Naive B cell (primary cell): ENCODE measurements around the gene ECE1. TPM values are rescaled to one million over a fixed set of nuclear protein-coding genes. Genes with fewer than 3 reads are reported as not detected.
A peak's percentile ranks its signal among the peaks of the same experiment; 100 is the strongest.
"Not testable (repeated sequence)": the region's sequence is repeated elsewhere in the genome, so short reads cannot be mapped to it uniquely, and the experiment has no call there.

Experiments used
- ATAC-seq, 2 donors: fragments of 150-1000 bp; cut with Tn5 transposase; 2 replicates each; pipeline ENCODE4 v1.10.0; 2021; ENCODE audit warnings: low read depth in 2 of 2, mild to moderate bottlenecking in 2 of 2, moderate library complexity in 2 of 2
- DNase-seq: peaks from one replicate; pipeline ENCODE4 v3.0.0; 2022
- H3K27ac Mint-ChIP-seq, 6 donors: one replicate each; pipeline ENCODE4 v1.8.0; 2020 to 2022; ENCODE audit warnings: mild to moderate bottlenecking in 6 of 6, mixed read lengths in 6 of 6, moderate library complexity in 5 of 6, inconsistent platforms in 2 of 6
- H3K27me3 Mint-ChIP-seq, 3 donors: one replicate each; pipeline ENCODE4 v1.8.0; 2021 to 2022; ENCODE audit warnings: mixed read lengths in 3 of 3, mild to moderate bottlenecking in 1 of 3
- H3K36me3 Mint-ChIP-seq, 2 donors: one replicate each; pipeline ENCODE4 v1.8.0; 2020 to 2022; ENCODE audit warnings: mixed read lengths in 2 of 2, inconsistent platforms in 1 of 2, mild to moderate bottlenecking in 1 of 2
- H3K4me1 Mint-ChIP-seq, 3 donors: one replicate each; pipeline ENCODE4 v1.8.0; 2020 to 2022; ENCODE audit warnings: mixed read lengths in 3 of 3, inconsistent platforms in 1 of 3, mild to moderate bottlenecking in 1 of 3, moderate library complexity in 1 of 3
- H3K4me3 Mint-ChIP-seq, 8 donors: one replicate each; pipeline ENCODE4 v1.8.0; 2020 to 2022; ENCODE audit warnings: mild to moderate bottlenecking in 8 of 8, mixed read lengths in 8 of 8, moderate library complexity in 8 of 8, inconsistent platforms in 2 of 8
- H3K9me3 Mint-ChIP-seq, 7 donors: one replicate each; pipeline ENCODE4 v1.8.0; 2020 to 2022; ENCODE audit warnings: mixed read lengths in 7 of 7, mild to moderate bottlenecking in 5 of 7, inconsistent platforms in 2 of 7, moderate library complexity in 1 of 7
- polyA plus RNA-seq, 6 donors: library from polyadenylated mRNA; unstranded; fragments of 300-500 nt; fragmentation: Illumina TruSeq; gene quantifications; one replicate each; pipeline ENCODE4 v1.2.3, GENCODE V29; 2021; ENCODE audit warnings: low read depth in 6 of 6

The ECE1 gene
- polyA plus RNA-seq, 6 donors from 2014 or later, result 6.9 to 44.5 (median 20.8) TPM

DNA sequence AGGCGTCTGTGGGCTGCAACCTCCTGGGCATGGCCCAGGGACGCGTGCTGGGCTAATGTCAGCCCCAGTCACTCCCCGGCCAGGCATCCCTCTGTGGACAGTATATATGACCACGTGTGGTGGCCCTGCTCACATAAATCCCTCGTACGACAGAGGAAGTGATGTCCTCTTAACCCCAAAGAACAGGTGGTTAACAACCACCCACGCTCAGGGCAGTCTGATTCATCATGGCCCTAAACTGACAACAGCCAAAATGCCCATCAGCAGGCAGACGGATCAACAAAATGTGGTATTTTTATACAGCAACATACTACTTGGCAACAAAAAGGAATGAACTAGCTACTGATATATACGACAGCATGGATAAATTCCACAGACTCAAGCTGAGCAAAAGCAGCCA, 51.0 kb downstream of the ECE1 start:
- Mint-ChIP-seq H3K36me3 (peaks cover 0 to 7% of the 10 kb centered on the region in 2 donors), H3K27ac (peak overlapping the region in 1 of 6 donors; percentile 27), H3K4me1 (no peaks in the 10 kb centered on the region), H3K27me3 (no peaks in the 10 kb centered on the region), H3K4me3 (no peak overlapping the region), H3K9me3 (no peaks in the 10 kb centered on the region)
- DNase-seq (no peak), ATAC-seq (no peak)

DNA sequence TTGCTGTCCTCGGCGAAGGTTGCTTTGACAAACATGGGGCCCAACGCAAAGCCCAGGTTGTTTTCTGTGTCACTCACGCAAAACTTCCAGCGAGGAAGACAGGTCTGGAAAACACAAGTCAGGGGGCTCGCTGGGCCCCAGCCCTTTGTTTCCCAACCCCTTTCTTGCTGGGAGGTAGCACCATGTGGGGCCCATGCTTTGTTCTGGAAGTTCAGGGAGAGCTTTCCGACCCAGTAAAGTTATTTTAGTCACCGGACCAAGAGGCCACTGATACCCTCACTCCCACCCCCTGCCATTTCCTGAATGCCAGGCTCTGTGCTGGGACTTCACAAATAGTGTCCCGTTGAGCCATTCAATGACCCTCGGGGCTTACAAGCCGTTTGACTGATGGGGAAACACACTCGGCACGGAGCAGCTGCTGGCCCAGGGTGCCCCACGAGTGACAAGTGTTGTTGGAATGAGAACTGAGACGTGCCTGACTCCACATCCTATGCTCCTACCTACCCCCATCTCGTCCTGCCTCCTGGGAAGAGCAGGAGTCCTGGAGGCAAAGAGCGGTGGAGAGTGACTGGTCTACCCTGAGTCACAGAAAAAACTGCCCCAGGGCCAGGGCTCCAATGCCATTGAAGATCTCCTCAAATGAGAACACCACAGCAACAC, 52.0 kb downstream of the ECE1 start:
- Mint-ChIP-seq H3K36me3 (peaks cover 0 to 12% of the 10 kb centered on the region in 2 donors), H3K4me1 (peaks cover 0 to 6% (median 3%) of the 10 kb centered on the region in 3 donors), H3K27me3 (no peaks in the 10 kb centered on the region), H3K9me3 (no peaks in the 10 kb centered on the region), H3K4me3 (no peak overlapping the region), H3K27ac (peak overlapping the region in 1 of 6 donors; percentile 16)
- no peak for DNase-seq
- ATAC-seq, result no peak

DNA sequence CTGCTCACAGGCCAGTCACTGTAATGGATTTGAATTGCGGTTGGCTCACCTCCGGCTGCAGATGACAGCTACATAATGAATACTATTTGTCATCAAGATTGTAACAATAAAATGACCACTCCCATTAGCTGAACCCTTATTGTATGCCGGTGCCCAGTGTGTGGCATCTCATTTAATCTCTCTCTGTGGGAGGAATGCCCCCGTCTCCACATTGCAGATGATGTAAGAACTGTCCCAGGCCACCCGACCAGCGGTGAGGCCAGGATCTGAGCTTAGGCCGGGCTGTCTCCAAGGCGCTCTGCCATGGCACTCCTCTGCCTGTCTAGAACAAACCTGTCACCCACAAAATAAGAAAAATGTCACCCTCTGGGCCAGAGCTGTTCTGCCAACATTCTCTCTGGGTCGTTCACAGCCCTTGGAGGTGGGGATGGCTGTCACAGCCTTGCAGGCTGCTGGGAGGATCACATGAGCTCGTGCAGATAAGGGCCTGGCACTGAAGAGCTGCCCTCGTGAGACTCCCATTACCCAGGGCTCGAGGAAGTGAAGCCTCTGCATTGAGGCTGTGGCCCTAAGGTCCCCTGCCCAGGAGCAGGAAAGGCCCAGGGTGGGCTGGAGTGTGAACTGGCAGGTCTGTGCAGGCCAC, 52.7 kb downstream of the ECE1 start:
- ATAC-seq (no peak), DNase-seq (no peak)
- H3K36me3 Mint-ChIP-seq, result peaks cover 0 to 14% of the 10 kb centered on the region in 2 donors
- peaks cover 0 to 8% (median 4%) of the 10 kb centered on the region in 3 donors for H3K4me1 Mint-ChIP-seq
- no peaks in the 10 kb centered on the region for H3K9me3 Mint-ChIP-seq
- H3K4me3 Mint-ChIP-seq, result no peak overlapping the region
- no peaks in the 10 kb centered on the region for H3K27me3 Mint-ChIP-seq
- H3K27ac Mint-ChIP-seq, result peak overlapping the region in 1 of 6 donors; percentile 68

DNA sequence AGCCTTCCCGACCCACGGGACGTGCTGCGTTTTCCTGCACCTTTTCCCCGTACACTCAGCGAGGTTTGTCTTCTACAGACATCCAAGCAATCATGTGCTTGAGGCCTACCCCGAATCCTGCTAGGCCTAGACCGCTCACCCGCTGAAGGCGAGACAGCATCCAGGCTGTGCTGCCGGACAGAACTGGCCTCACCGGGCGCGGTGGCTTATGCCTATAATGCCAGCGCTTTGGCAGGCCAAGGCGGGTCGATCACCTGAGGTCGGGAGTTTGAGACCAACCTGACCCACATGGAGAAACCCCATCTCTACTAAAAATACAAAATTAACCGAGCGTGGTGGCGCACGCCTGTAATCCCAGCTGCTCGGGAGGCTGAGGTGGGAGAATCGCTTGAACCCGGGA, 54.1 kb downstream of the ECE1 start:
- H3K27me3 Mint-ChIP-seq, result no peaks in the 10 kb centered on the region
- peaks cover 0 to 13% (median 4%) of the 10 kb centered on the region in 3 donors for H3K4me1 Mint-ChIP-seq
- DNase-seq, result no peak
- no peak for ATAC-seq
- H3K27ac Mint-ChIP-seq, result no peak overlapping the region
- H3K4me3 Mint-ChIP-seq, result no peak overlapping the region
- H3K36me3 Mint-ChIP-seq, result peaks cover 5 to 7% of the 10 kb centered on the region in 2 donors
- H3K9me3 Mint-ChIP-seq, result no peaks in the 10 kb centered on the region

DNA sequence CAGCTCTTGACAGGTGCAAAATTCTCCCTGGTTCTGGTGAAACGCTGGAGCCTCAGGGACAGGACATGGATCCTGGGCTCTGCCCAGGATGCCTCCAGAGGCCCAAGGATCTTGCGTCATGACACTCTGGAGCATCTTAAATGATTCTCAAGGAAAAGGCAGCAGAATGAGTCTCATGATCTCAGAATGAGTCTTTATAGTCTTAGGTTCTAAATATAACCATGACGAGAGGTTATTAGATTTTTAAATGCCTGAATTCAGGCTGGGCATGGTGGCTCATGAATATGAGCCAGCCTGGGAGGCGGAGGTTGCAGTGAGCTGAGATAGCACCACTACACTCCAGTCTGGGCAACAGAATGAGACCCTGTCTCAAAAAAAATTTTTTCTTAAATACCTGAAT, 55.5 kb downstream of the ECE1 start:
- Mint-ChIP-seq H3K27me3 (no peaks in the 10 kb centered on the region), H3K4me3 (no peak overlapping the region), H3K9me3 (no peaks in the 10 kb centered on the region), H3K36me3 (peaks cover 5 to 7% of the 10 kb centered on the region in 2 donors), H3K27ac (no peak overlapping the region), H3K4me1 (peaks cover 0 to 13% (median 4%) of the 10 kb centered on the region in 3 donors)
- DNase-seq, result no peak
- no peak for ATAC-seq

DNA sequence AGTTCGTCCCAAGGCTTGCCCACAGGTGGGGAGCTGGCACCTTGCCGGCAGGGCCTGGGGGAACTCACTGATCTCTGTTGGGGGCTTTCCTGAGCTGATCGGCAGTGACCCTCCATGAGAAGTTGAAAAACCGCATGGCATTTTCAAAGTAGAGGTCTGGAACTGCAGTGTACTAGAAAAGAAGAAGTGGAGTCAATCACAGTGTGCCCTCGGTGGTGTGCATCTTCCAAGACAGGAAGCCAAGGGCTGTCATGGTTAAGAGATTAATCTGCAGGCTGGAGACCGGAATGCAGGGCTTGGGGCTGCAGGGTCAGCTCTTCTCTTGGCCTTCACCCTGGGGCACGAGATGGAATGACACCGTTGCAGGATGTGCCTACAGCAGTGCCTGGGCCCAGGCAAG, 56.8 kb downstream of the ECE1 start:
- Mint-ChIP-seq H3K9me3 (no peaks in the 10 kb centered on the region), H3K4me3 (no peak overlapping the region), H3K27ac (peak overlapping the region in 4 of 6 donors; percentile 16 to 81 (median 69)), H3K4me1 (peaks cover 0 to 13% (median 4%) of the 10 kb centered on the region in 3 donors), H3K27me3 (no peaks in the 10 kb centered on the region), H3K36me3 (peaks cover 5 to 7% of the 10 kb centered on the region in 2 donors)
- DNase-seq, result no peak
- ATAC-seq, result no peak

DNA sequence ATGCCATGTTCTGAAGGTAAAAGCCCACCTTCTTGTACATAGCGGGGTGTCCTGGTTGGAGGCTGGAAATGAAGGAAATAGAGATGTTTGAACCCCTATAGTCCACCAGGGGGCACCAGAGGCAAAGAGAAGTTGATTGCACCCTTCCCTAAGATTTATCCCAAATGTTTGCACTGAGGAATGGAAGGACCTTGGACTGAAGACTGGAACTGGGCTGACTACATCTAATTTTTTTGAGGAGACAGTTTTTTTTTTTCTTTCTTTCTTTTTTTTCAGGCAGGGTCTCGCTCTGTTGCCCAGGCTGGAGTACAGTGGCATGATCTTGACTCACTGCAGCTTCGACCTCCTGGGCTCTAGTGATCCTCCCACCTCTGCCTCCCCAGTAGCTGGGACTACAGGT, 58.2 kb downstream of the ECE1 start:
- no peaks in the 10 kb centered on the region for H3K27me3 Mint-ChIP-seq
- H3K4me1 Mint-ChIP-seq, result peaks cover 0 to 13% (median 4%) of the 10 kb centered on the region in 3 donors
- ATAC-seq (peak in 1 of 2 donors; percentile 47), DNase-seq (peak; percentile 27)
- H3K9me3 Mint-ChIP-seq, result no peaks in the 10 kb centered on the region
- peak overlapping the region in 1 of 8 donors; percentile 52 for H3K4me3 Mint-ChIP-seq
- peak overlapping the region in 2 of 6 donors; percentile 42 to 81 for H3K27ac Mint-ChIP-seq
- peaks cover 5 to 14% of the 10 kb centered on the region in 2 donors for H3K36me3 Mint-ChIP-seq

DNA sequence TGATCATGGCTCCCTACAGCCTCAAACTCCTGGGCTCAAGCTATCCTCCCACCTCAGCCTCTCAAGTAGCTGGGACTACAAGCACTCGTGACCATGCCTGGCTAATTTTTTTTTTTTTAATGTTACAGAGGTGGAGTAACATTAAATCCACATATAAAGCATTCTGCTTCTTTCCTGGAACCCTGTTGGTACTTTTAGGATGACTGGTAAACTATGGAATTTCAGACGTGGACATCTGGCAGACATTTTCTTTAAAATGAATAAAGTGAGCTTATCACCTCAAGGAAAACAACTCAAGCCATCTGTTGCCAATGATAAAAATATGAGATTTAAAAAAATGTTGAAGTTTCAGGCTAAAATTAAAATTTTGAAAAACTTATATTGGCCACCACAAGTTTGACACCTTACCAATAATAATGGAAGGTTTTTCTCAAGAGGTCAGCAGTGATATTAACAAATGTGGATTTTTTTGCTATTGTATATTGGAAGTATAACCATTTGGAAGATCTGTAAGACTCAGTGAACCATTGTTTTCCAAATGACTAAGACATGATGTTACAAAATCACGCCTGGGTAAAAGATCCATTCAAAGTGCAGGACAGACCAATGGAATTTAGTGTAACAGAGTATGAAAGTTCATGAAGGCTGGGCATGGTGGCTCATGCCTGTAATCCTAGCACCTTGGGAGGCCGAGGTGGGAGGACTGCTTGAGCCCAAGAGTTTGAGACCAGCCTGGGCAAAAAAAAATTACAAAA, 60.8 kb downstream of the ECE1 start:
- H3K9me3 Mint-ChIP-seq, result no peaks in the 10 kb centered on the region
- H3K27ac Mint-ChIP-seq, result peak overlapping the region in 2 of 6 donors; percentile 6 to 39
- ATAC-seq (no peak), DNase-seq (no peak)
- H3K4me1 Mint-ChIP-seq, result peaks cover 0 to 13% (median 4%) of the 10 kb centered on the region in 3 donors
- H3K36me3 Mint-ChIP-seq, result peaks cover 5 to 24% of the 10 kb centered on the region in 2 donors
- no peak overlapping the region for H3K4me3 Mint-ChIP-seq
- H3K27me3 Mint-ChIP-seq, result no peaks in the 10 kb centered on the region

DNA sequence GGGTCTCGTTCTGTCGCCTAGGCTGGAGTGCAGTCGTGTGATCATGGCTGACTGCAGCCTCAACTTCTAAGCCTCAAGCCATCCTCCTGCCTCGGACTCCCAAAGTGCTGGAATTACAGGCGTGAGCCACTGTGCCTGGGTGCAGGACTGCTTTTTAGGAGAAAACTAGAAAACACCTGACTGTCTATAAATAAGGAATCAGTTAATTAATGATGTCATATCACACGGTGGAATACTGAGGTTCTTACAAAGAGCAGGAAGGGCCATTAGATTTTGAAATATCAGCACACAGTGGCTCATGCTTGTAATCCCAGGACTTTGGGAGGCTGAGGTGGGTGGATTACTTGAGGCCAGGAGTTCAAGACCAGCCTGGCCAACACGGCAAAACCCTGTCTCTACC, 62.0 kb downstream of the ECE1 start:
- not testable (repeated sequence) for H3K4me3 Mint-ChIP-seq, H3K9me3 Mint-ChIP-seq, H3K4me1 Mint-ChIP-seq, DNase-seq, ATAC-seq, H3K27me3 Mint-ChIP-seq
- Mint-ChIP-seq H3K27ac (peak overlapping the region in 2 of 6 donors; percentile 26 to 47), H3K36me3 (peaks cover 5 to 26% of the 10 kb centered on the region in 2 donors)

DNA sequence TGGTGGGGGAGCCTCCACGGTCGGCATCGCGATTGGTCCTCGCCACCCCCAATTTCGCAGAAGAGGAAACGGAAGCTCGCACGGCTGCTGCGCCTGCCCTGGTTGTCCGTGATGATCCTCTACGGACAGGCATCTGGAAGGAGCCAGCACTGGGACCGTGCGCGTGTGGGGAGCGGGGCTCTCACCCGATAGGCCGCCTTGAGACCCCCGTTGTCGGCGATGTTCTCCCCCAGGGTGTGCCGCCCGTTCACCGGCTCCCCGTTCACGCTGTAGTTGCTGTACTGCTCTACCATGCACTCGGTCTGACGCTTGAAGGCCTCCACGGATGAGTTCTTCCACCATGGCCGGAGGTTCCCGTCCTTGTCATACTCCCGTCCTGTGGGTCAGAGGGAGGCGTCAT, 65.2 kb downstream of the ECE1 start:
- H3K9me3 Mint-ChIP-seq, result no peaks in the 10 kb centered on the region
- no peak overlapping the region for H3K27ac Mint-ChIP-seq
- H3K4me1 Mint-ChIP-seq, result peaks cover 0 to 5% (median 0%) of the 10 kb centered on the region in 3 donors
- peaks cover 0 to 37% of the 10 kb centered on the region in 2 donors for H3K36me3 Mint-ChIP-seq
- H3K4me3 Mint-ChIP-seq, result no peak overlapping the region
- no peak for DNase-seq
- ATAC-seq, result no peak
- no peaks in the 10 kb centered on the region for H3K27me3 Mint-ChIP-seq

DNA sequence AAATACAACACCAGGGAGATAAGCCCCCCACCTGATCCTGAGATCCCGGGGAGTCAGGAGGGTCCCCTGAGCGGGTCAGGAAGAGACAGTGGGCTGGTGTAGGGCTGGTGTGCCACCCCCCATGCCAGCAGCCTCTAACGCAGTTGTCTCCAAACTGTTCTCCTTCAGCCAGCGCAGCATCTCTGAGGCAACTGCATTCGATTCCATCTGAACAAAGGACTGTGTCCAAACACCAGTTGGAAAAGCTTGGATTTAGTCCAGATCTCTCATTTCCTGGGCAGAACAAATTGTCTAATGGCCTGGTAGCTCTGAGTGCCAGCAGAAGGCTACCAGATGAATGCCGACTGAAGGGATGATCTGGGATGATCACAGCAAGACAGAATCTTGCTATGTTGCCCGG, 69.4 kb downstream of the ECE1 start:
- Mint-ChIP-seq H3K36me3 (peaks cover 0 to 30% of the 10 kb centered on the region in 2 donors), H3K27ac (peak overlapping the region in 1 of 6 donors; percentile 26), H3K4me3 (no peak overlapping the region), H3K27me3 (no peaks in the 10 kb centered on the region), H3K4me1 (peaks cover 7 to 12% (median 11%) of the 10 kb centered on the region in 3 donors), H3K9me3 (no peaks in the 10 kb centered on the region)
- ATAC-seq, result no peak
- DNase-seq, result no peak

DNA sequence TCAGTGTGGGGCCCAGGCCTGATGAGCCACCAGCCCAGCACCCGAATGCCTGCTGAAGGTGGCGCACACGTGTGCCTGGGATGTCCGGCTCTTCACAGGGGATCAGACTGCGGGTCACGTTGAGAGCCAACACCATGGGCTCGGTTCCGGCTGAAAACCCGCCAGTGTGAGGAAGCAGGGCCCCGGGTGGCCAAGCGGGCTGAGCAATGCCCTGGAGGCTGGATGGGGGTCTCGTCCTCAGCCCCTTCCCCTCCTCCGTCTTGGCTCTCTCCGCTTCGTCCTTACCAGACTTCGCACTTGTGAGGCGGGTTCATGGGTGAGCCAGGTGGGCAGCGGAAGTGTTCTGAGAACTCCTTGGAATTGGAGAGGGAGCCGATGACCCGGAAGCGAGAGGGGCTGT, 70.6 kb downstream of the ECE1 start:
- DNase-seq, result no peak
- Mint-ChIP-seq H3K4me3 (peak overlapping the region in 1 of 8 donors; percentile 66), H3K4me1 (peaks cover 7 to 14% (median 12%) of the 10 kb centered on the region in 3 donors), H3K27me3 (no peaks in the 10 kb centered on the region), H3K9me3 (no peaks in the 10 kb centered on the region), H3K36me3 (peaks cover 0 to 22% of the 10 kb centered on the region in 2 donors), H3K27ac (no peak overlapping the region)
- ATAC-seq, result no peak

DNA sequence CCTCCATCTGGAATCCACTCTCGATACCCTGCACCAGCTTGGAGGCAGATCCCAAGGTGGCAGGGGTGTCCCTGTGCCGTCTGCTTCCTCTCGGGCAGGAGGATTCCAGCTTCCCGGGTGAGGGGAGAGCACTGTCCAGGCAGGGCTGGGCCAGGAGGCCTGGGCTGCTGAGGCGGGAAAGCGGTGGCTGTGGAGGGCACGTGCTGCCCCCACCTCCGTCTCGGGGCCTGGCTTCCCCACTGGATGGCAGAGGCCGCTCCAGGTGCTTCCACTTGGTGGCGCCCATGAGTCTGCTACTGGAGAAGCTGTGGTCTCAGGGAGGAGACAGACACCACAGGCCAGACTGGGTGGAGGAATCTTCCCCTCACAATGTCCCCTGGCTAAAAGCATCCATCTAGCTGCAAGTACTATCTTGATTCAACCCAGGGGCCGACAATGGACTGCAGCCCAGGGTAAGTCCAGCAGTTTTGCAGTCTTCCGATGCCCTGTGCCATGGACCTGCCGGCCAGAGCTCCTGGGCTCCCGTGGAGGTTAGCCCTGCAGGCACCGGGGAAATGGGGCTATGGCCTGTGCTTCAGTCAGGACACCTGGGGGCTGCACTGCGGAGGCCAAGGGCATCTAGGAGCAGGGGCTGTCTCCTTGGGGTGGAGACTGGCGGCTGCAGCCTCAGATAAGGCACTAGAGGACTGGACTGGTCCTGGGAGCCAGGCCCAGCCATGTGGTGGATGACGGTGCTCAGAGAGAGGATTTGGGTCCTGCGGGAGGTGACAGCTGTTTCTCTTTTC, 72.3 kb downstream of the ECE1 start:
- Mint-ChIP-seq H3K36me3 (peaks cover 0 to 12% of the 10 kb centered on the region in 2 donors), H3K9me3 (no peaks in the 10 kb centered on the region), H3K27ac (peak overlapping the region in 3 of 6 donors; percentile 21 to 59 (median 56)), H3K4me1 (peaks cover 7 to 14% (median 12%) of the 10 kb centered on the region in 3 donors), H3K27me3 (no peaks in the 10 kb centered on the region), H3K4me3 (no peak overlapping the region)
- ATAC-seq (peak in 1 of 2 donors; percentile 37), DNase-seq (no peak)
